Right lobe of liver (tissue), 6 donors: ENCODE measurements around the gene CFAP57. TPM values are rescaled to one million over a fixed set of nuclear protein-coding genes. Genes with fewer than 3 reads are reported as not detected.
A peak's percentile ranks its signal among the peaks of the same experiment; 100 is the strongest.

Experiments used
- ATAC-seq, 4 donors: fragments of 200-7000 bp; cut with Tn5 transposase; one replicate each; pipeline ENCODE4 v1.9.1; 2020; ENCODE audit warnings: mild to moderate bottlenecking in 4 of 4, moderate library complexity in 4 of 4
- DNase-seq, 3 donors: peaks; one replicate each; pipeline ENCODE4 v3.0.0-alpha.2; 2020
- H3K27ac ChIP-seq, 3 donors: fragments of 200-600 bp; one replicate each; pipeline ENCODE4 v1.8.0; 2022
- H3K27me3 ChIP-seq, 2 donors: fragments of 200-600 bp; one replicate each; pipeline ENCODE4 v1.8.0; 2022
- H3K36me3 ChIP-seq, 4 donors: fragments of 200-600 bp; sonication (generic) in 1 of 4; one replicate each; pipeline versions ENCODE4 v1.5.1 to v1.8.0; 2017 to 2022; ENCODE audit warnings: control low read depth in 1 of 4
- H3K4me1 ChIP-seq, 4 donors: fragments of 200-600 bp; sonication (generic) in 1 of 4; one replicate each; pipeline versions ENCODE4 v1.5.1 to v1.8.0; 2017 to 2022; ENCODE audit warnings: control low read depth in 1 of 4
- H3K4me3 ChIP-seq, 3 donors: fragments of 200-600 bp; one replicate each; pipeline ENCODE4 v1.8.0; 2022
- H3K9me3 ChIP-seq, 4 donors: fragments of 200-600 bp; sonication (generic) in 1 of 4; one replicate each; pipeline versions ENCODE4 v1.5.1 to v1.8.0; 2017 to 2022; ENCODE audit warnings: control low read depth in 1 of 4
- POLR2A ChIP-seq: fragments of 450-650 bp; IDR thresholded peaks from one replicate; pipeline ENCODE4 v1.6.1; 2017; ENCODE audit warnings: antibody characterized with exemption, mild to moderate bottlenecking
- WGBS: methylation state at CpG from one replicate; pipeline ENCODE4 v1.1.6; 2018; ENCODE audit warnings: low coverage, low lambda C conversion rate; ENCODE audit not compliant: insufficient coverage; ENCODE audit errors: missing lambda C conversion rate; 5-methylcytosine and 5-hydroxymethylcytosine counted together
- intact Hi-C, 2 donors: fragments of 100-400 bp; cut with DNase I; formaldehyde crosslinking; loops; one replicate each; pipeline versions ENCODE4 v1.11.2 to v1.14.1; 2022
- total RNA-seq, 6 experiments: library from RNA; depleted of rRNA in 2 of 6; stranded (reverse); fragments of >200 nt in 2 of 6; fragmentation: NEBNext Ultra II Directional in 3 of 6; extraction: Animal tissue kit (Norgen Biotek cat#: 25700) in 3 of 6; gene quantifications; one replicate each; pipeline versions ENCODE4 v1.1.0 to v1.2.4, GENCODE V29; 2016 to 2023
- TF ChIP-seq, protein P1 (sequence below), 4 donors: fragments of 200-600 bp in 3 of 4; fragments of 450-650 bp in 1 of 4; IDR thresholded peaks; one replicate each; pipeline versions ENCODE4 v1.5.1 to v1.8.0; 2016 to 2022; ENCODE audit warnings: antibody characterized with exemption in 4 of 4, mild to moderate bottlenecking in 2 of 4
- donor health status: DM: no; HTN: yes; CAD: no.
- donor health status: DM: no; HTN: no; CAD: no.
- donor health status: DM: no; HTN: no; CAD: no.
- donor health status: DM: no; HTN: yes; CAD: no.
- donor health status: DM: no; HTN: yes; CAD: no.

CFAP57 gene
- total RNA-seq, 6 experiments from 2014 or later = not detected

DNA sequence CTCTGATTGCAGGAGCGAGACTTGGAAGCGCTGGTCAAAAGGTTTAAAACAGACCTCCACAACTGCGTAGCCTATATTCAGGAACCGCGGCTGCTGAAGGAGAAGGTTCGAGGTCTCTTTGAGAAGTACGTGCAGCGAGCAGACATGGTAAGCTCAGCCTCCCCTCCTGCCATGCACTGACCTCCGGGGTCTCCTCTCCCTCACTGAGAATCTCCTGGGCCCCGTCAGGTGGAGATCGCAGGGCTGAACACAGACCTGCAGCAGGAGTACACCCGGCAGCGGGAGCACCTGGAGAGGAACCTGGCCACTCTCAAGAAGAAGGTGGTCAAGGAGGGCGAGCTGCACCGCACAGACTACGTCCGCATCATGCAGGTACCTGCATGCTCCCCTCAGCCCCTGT is 62.1 kb downstream of the CFAP57 start:
- Histone ChIP-seq H3K9me3 (no peaks in the 10 kb centered on the region), H3K27me3 (no peaks in the 10 kb centered on the region), H3K4me1 (peaks cover 0 to 65% (median 26%) of the 10 kb centered on the region in 4 donors), H3K4me3 (no peak overlapping the region), H3K27ac (no peak overlapping the region), H3K36me3 (no peaks in the 10 kb centered on the region)
- TF ChIP-seq POLR2A = no peak
- TF ChIP-seq, protein P1, sequence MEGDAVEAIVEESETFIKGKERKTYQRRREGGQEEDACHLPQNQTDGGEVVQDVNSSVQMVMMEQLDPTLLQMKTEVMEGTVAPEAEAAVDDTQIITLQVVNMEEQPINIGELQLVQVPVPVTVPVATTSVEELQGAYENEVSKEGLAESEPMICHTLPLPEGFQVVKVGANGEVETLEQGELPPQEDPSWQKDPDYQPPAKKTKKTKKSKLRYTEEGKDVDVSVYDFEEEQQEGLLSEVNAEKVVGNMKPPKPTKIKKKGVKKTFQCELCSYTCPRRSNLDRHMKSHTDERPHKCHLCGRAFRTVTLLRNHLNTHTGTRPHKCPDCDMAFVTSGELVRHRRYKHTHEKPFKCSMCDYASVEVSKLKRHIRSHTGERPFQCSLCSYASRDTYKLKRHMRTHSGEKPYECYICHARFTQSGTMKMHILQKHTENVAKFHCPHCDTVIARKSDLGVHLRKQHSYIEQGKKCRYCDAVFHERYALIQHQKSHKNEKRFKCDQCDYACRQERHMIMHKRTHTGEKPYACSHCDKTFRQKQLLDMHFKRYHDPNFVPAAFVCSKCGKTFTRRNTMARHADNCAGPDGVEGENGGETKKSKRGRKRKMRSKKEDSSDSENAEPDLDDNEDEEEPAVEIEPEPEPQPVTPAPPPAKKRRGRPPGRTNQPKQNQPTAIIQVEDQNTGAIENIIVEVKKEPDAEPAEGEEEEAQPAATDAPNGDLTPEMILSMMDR (IDR thresholded peaks at IDR 0.05) = no peak
- DNase-seq (no peak), ATAC-seq (no peak)
- intact Hi-C loops = loop anchor here (10.0 kb wide), 1 partner anchor 151 kb away; the partner anchor contains the start of genes MED8 (in 2 of the 2) and SZT2 (in 2 of the 2)
- 89% methylated on average over 7 of the region's 17 CpGs for WGBS

DNA sequence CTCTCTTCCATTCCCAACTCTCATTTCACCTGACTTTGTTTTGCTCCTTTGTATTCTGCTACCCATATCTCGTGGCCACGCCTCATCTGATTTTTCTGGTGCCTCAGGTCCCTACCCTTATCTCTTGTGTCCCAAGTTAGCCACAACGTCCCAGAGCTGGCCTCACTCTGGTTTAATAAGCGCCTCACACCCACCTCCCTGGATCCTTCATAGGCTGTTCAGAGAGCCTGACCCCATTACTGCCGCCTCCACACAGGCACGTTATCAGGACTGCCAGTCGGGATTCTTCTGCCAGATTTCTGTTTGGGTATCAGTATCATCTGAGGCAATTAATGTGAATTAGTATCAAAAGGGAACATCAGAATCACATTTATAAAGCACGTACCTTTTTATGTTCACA is 62.9 kb downstream of the CFAP57 start:
- H3K27ac ChIP-seq = peak overlapping the region; percentile 70 to 74 (median 71)
- peak in 1 of 4 donors; percentile 8 for ATAC-seq
- intact Hi-C loops = loop anchor here (10.0 kb wide), 1 partner anchor 150 kb away; the partner anchor contains the start of genes MED8 (in 2 of the 2) and SZT2 (in 2 of the 2)
- TF ChIP-seq POLR2A = no peak
- TF ChIP-seq, protein P1 (IDR thresholded peaks at IDR 0.05) = no peak
- no peak overlapping the region for H3K4me3 ChIP-seq
- H3K9me3 ChIP-seq = no peaks in the 10 kb centered on the region
- H3K4me1 ChIP-seq = peaks cover 0 to 73% (median 26%) of the 10 kb centered on the region in 4 donors
- 28% methylated on average over 8 of the region's 8 CpGs for WGBS
- no peak for DNase-seq
- no peaks in the 10 kb centered on the region for H3K27me3 ChIP-seq
- no peaks in the 10 kb centered on the region for H3K36me3 ChIP-seq

- TF ChIP-seq, protein P1 (IDR thresholded peaks at IDR 0.05) = no peak
- peak; percentile 31 for TF ChIP-seq POLR2A
- ATAC-seq = peak; percentile 74 to 87 (median 83)
- Histone ChIP-seq H3K4me3 (peak overlapping the region in 1 of 3 donors; percentile 3), H3K9me3 (no peaks in the 10 kb centered on the region), H3K27ac (peak overlapping the region; percentile 70 to 74 (median 71)), H3K27me3 (no peaks in the 10 kb centered on the region), H3K36me3 (no peaks in the 10 kb centered on the region), H3K4me1 (peaks cover 0 to 78% (median 27%) of the 10 kb centered on the region in 4 donors)
- intact Hi-C loops = loop anchor here (10.0 kb wide), 1 partner anchor 149 kb away; the partner anchor contains the start of genes MED8 (in 2 of the 2) and SZT2 (in 2 of the 2)
- WGBS = 27% methylated on average over 4 of the region's 9 CpGs
- peak; percentile 77 to 88 (median 81) for DNase-seq
These were observed 63.5 kb downstream of the CFAP57 start for GRCh38 chr1:43235451-43236121.

DNA sequence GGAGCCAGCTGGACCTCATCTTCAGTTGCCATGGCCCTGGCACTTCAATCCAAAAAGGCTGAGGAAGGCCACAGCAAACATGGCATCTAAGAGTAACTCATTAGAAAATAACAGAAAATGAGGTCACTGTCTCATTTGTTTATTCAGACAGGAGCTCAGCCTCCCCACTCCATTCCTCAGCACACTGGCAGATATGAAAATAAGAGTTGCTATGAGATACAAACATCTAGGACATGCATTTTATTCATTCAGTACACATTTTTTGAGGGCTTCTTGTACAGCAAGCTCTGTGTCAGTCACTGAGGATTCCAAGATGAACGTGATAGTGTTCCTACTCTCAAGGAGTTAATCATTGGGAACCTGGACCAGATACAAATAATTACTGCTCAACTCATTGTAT is 65.0 kb downstream of the CFAP57 start:
- peak overlapping the region in 2 of 3 donors; percentile 14 to 74 for H3K27ac ChIP-seq

More for the DNA sequence above, 65.0 kb downstream of the CFAP57 start:
- peaks cover 0 to 93% (median 35%) of the 10 kb centered on the region in 4 donors for H3K4me1 ChIP-seq
- no peak for TF ChIP-seq POLR2A
- TF ChIP-seq, protein P1 (IDR thresholded peaks at IDR 0.05) = no peak
- no peaks in the 10 kb centered on the region for H3K36me3 ChIP-seq
- no peaks in the 10 kb centered on the region for H3K9me3 ChIP-seq
- DNase-seq = no peak
- H3K4me3 ChIP-seq = no peak overlapping the region
- intact Hi-C loops = loop anchor here (10.0 kb wide), 1 partner anchor 148 kb away; the partner anchor contains the start of genes MED8 (in 2 of the 2) and SZT2 (in 2 of the 2)
- no peaks in the 10 kb centered on the region for H3K27me3 ChIP-seq
- 31% methylated on average over 1 of the region's 1 CpG for WGBS
- no peak for ATAC-seq
